SH-SY5Y (cell line): ENCODE data around the gene S100PBP.

Source experiments
- GATA2 ChIP-seq: IDR thresholded peaks from 2 replicates; pipeline ENCODE4 v1.6.1; 2011; ENCODE audit warnings: mild to moderate bottlenecking, low read depth, low read length
- GATA3 ChIP-seq: IDR thresholded peaks from 2 replicates; pipeline ENCODE4 v1.6.1; 2011; ENCODE audit warnings: low read depth, mild to moderate bottlenecking, low read length, moderate library complexity

- no peak for TF ChIP-seq GATA2
- no peak for TF ChIP-seq GATA3
These were observed 86.7 kb downstream of the S100PBP start for GRCh38 chr1:32903991-32904785.
